HG03103 (cell line): ENCODE data around the gene TRIO.

ENCODE experiments used
- ATAC-seq: cut with Tn5 transposase; IDR thresholded peaks from one replicate; pipeline ENCODE4 v1.9.1; 2021; ENCODE audit warnings: low read depth; ENCODE audit not compliant: unreplicated experiment

TRIO gene

GRCh38 chr5:14239404-14239803 lies 96.3 kb downstream of the TRIO start:
- ATAC-seq, result no peak

- no peak for ATAC-seq
Measured at GRCh38 chr5:14239951-14240350, 96.8 kb downstream of the TRIO start.

- ATAC-seq, result no peak
Measured at GRCh38 chr5:14240359-14240758, 97.2 kb downstream of the TRIO start.

GRCh38 chr5:14241141-14241540 lies 98.0 kb downstream of the TRIO start:
- ATAC-seq, result no peak

- ATAC-seq, result no peak
Measured at GRCh38 chr5:14242447-14242846, 99.3 kb downstream of the TRIO start.

- ATAC-seq, result no peak
Measured at GRCh38 chr5:14242871-14243383, 99.8 kb downstream of the TRIO start.

- ATAC-seq, result no peak
Measured at GRCh38 chr5:14243766-14244165, 100.6 kb downstream of the TRIO start.

- ATAC-seq, result no peak
Measured at GRCh38 chr5:14244721-14245120, 101.6 kb downstream of the TRIO start.

GRCh38 chr5:14245132-14245925 lies 102.2 kb downstream of the TRIO start:
- ATAC-seq, result no peak

GRCh38 chr5:14246350-14247053 lies 103.4 kb downstream of the TRIO start:
- ATAC-seq, result no peak

GRCh38 chr5:14247054-14247386 lies 103.9 kb downstream of the TRIO start:
- ATAC-seq, result no peak

GRCh38 chr5:14249258-14250082 lies 106.3 kb downstream of the TRIO start:
- ATAC-seq, result no peak

- ATAC-seq, result no peak
Measured at GRCh38 chr5:14250084-14250695, 107.0 kb downstream of the TRIO start.

GRCh38 chr5:14250748-14251701 lies 107.9 kb downstream of the TRIO start:
- no peak for ATAC-seq

GRCh38 chr5:14251733-14252132 lies 108.6 kb downstream of the TRIO start:
- ATAC-seq, result no peak

GRCh38 chr5:14252793-14253192 lies 109.7 kb downstream of the TRIO start:
- no peak for ATAC-seq

- no peak for ATAC-seq
Measured at GRCh38 chr5:14254686-14255085, 111.5 kb downstream of the TRIO start.

- no peak for ATAC-seq
Measured at GRCh38 chr5:14256026-14256690, 113.0 kb downstream of the TRIO start.

GRCh38 chr5:14256756-14257393 lies 113.7 kb downstream of the TRIO start:
- no peak for ATAC-seq
